Stimulated activated naive CD8-positive, alpha-beta T cell treated with anti-CD3 and anti-CD28 coated beads, Interleukin-15, amount 100 ng/mL, for 72 hours (primary cell): ENCODE results near the gene MYNN.
"Not testable (repeated sequence)": the region's sequence is repeated elsewhere in the genome, so short reads cannot be mapped to it uniquely, and the experiment has no call there.

Experiments used
- ATAC-seq: fragments of 150-1000 bp; cut with Tn5 transposase; 2 replicates; pipeline ENCODE4 v1.10.0; 2021; ENCODE audit warnings: mild to moderate bottlenecking, moderate library complexity
- DNase-seq, 2 donors: peaks; one replicate each; pipeline ENCODE4 v3.0.0; 2021 to 2022
- H3K27ac Mint-ChIP-seq, 2 donors: one replicate each; pipeline ENCODE4 v1.8.0; 2022; ENCODE audit warnings: mild to moderate bottlenecking in 2 of 2, mixed read lengths in 2 of 2, moderate library complexity in 2 of 2
- H3K27me3 Mint-ChIP-seq: one replicate; pipeline ENCODE4 v1.8.0; 2022; ENCODE audit warnings: mixed read lengths
- H3K4me1 Mint-ChIP-seq: one replicate; pipeline ENCODE4 v1.8.0; 2022; ENCODE audit warnings: mild to moderate bottlenecking, mixed read lengths
- H3K4me3 Mint-ChIP-seq, 2 donors: one replicate each; pipeline ENCODE4 v1.8.0; 2022; ENCODE audit warnings: mild to moderate bottlenecking in 2 of 2, mixed read lengths in 2 of 2, moderate library complexity in 1 of 2
- H3K9me3 Mint-ChIP-seq, 2 donors: one replicate each; pipeline ENCODE4 v1.8.0; 2022; ENCODE audit warnings: mixed read lengths in 2 of 2

Gene MYNN

DNA sequence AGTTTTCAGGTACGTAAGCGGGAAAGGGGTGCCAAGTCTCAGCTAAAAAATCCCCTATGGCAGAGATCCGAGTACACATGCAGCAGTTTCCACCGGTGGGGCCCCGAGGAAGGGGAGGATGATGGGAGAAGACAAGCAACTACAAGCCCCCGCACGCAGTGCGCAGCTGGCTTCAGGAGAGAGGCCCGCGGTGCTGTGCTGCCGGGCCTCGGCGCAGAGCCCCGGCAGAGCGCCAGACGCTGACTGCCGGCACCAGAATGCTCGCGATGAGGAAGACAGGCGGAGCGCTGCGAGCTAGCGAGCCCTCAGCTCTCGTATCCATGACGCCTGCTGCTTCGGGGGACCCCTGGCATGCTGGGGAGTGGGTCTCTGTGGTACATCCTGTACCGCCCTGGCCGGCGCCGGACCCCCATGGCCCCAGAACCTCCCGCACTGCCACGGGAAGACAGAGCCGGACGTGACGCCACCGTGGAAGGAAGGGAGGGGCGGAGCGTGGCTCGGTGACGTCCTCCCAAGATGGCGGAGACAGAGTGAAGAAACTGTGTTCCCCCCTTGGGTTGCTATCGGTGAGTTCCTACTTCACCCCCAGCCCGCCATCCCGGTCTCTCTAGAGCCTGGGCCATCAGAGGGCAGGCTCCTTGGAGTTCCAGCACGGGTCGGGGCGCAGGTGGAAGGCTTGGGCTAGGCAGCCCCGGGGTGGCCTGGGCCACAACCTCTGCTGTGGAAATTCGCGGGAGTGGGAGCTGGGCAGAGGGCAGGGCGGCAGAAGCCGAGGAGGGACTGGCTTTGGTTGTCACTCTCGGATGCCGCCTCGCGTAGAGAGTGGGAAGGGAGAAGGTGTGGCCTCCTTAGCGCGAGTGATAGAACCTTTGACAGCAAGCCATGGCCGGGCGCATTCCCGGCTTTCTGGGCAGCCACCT is at the start of gene MYNN:
MYNN (plus strand) TSS at position 500 of the 920 bp plus-strand sequence. CDS start 900 bp downstream, outside the sequence.
- H3K4me1 Mint-ChIP-seq: peaks cover 57% of the 10 kb centered on the region
- peak within 1 kb of the TSS; percentile 100 for H3K4me3 Mint-ChIP-seq
- H3K27ac Mint-ChIP-seq: peak within 1 kb of the TSS; percentile 99 to 100
- H3K27me3 Mint-ChIP-seq: no peaks in the 10 kb centered on the region
- DNase-seq: peak; percentile 91
- no peaks in the 10 kb centered on the region for H3K9me3 Mint-ChIP-seq
- ATAC-seq: peak; percentile 87

DNA sequence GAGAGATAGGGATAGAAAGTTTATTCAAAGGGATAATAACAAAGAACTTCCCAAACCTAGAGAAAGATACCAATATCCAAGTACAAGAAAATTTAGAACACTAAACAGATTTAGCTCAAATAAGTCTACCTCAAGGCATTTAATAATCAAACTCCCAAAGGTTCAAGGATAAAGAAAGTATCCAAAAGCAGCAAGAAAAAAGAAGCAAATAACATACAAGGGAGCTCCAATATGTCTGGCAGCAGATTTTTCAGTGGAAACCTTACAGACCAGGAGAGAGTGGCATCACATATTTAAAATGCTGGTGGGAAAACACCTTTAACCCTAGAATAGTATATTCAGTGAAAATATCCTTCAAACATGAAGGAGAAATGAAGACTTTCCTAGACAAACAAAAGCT is 41.3 kb upstream of the MYNN start:
- not testable (repeated sequence) for H3K27ac Mint-ChIP-seq, H3K4me3 Mint-ChIP-seq, H3K4me1 Mint-ChIP-seq, ATAC-seq, DNase-seq
- peaks cover 10 to 45% of the 10 kb centered on the region in 2 donors for H3K9me3 Mint-ChIP-seq
- peaks cover 46% of the 10 kb centered on the region for H3K27me3 Mint-ChIP-seq

DNA sequence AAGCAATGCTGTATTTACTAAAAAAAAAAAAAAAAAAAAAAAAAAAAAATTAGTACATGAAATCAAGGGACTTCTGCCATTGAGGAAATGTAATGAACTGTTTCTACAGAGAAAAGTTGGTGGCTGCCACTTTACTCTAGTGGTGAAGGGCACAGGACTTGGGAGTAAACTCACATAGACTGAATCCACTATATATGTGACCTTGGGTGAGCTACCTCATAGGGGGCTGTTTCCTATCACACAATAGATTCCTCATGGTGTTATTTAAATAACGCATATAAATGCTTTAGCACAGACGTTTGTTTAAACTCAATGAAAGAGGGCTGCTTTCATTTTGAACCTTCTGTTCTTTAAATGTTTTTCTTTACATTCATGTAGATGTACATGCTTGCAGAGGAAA is 34.1 kb upstream of the MYNN start:
- no peak for DNase-seq
- H3K9me3 Mint-ChIP-seq: peaks cover 16 to 18% of the 10 kb centered on the region in 2 donors
- H3K4me1 Mint-ChIP-seq: no peaks in the 10 kb centered on the region
- no peak overlapping the region for H3K4me3 Mint-ChIP-seq
- no peak overlapping the region for H3K27ac Mint-ChIP-seq
- ATAC-seq: no peak
- peaks cover 7% of the 10 kb centered on the region for H3K27me3 Mint-ChIP-seq

DNA sequence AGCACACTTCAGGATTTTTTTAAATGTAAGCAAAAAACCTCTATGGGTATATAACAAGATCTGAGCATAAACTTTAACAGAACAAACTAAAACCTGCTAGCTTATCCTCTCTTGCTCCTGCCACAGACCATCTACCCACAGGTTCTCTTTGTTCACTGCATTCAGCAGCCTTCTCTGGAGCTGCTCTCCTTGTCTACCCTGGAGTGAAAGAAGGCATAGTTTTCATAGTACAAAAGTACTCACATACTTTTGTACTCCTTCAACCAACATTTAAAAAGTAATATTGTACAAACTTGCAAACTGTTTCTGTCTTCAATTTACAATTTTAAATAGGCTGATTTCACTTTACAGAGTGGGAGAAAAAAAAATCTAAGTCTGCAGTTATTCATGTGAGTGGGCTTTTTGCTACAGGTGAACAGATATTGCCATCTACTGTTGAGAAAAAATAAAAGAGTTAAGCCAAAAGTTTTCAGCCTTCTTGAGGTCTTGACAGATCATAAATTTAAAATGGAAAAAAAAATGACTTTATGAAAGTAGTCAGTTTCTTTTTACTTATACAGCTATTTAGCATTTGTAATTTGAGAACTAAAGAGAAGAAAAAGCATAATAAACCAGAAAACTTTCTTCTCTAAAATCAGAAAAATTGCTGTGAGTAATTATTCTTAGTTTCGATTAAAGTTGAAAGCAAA is 28.7 kb upstream of the MYNN start:
- Mint-ChIP-seq H3K9me3 (no peaks in the 10 kb centered on the region), H3K4me1 (peaks cover 10% of the 10 kb centered on the region), H3K4me3 (no peak overlapping the region), H3K27ac (no peak overlapping the region), H3K27me3 (peaks cover 28% of the 10 kb centered on the region)
- ATAC-seq: no peak
- no peak for DNase-seq

DNA sequence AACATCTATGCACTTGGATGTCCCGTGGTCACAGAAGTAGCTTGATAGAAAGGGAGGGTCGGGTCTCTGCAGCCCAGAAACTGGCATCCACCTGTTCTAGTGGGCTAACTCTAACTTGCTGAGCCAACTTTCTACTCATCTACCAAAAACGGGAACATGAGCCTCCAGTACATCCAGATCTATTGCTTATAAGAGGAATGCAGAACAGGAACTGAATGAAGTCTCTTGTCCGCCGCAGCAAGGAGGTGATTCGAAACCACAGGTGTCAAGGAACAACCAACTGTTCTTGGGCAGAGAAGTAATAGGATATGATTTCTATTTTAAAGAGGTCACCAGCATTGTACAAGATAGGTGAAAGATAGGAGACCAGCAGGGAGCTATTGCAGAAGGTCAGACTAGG is 26.3 kb upstream of the MYNN start:
- Mint-ChIP-seq H3K4me1 (peaks cover 10% of the 10 kb centered on the region), H3K4me3 (no peak overlapping the region), H3K27me3 (peaks cover 27% of the 10 kb centered on the region), H3K27ac (no peak overlapping the region), H3K9me3 (no peaks in the 10 kb centered on the region)
- ATAC-seq (no peak), DNase-seq (no peak)

DNA sequence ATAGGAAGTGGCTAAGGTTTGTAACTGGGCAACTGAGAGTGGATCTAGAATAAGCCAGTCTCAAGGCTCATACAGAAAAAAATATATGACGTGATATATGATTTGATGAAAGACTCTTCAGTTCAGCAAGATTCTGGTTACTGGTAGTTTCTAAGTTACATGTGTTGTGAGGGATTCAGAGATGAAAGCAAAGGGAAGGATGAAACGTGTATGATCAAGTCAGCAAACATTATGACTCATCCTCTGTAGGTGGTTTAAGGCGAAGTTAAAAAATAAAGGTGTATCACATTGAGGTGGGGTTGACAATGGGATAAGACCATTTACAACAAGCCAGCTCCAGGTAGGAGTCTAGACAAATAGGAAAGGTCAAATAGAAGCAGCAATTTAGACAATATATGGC is 24.5 kb upstream of the MYNN start:
- Mint-ChIP-seq H3K9me3 (no peaks in the 10 kb centered on the region), H3K27ac (no peak overlapping the region), H3K4me3 (no peak overlapping the region), H3K4me1 (peaks cover 10% of the 10 kb centered on the region), H3K27me3 (peaks cover 30% of the 10 kb centered on the region)
- ATAC-seq (peak; percentile 81), DNase-seq (no peak)

DNA sequence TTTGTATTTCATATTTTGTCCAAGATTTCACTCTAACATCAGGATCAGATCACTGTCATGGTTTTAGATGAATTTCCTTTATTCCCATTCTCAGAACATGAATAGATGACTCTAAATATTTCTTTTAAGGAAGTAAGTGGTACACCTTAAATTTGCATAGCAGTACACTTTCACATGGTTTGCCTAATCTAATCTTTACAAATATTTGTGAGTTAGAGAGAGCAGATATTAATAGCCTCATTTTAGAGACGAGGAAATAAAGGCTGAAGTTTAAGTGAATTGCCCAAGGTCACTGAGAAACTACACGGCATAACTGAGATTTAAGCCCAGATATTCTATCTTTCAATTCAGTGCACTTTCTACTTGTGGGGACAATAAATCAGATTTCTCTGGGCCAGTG is 22.5 kb upstream of the MYNN start:
- H3K27ac Mint-ChIP-seq: no peak overlapping the region
- H3K27me3 Mint-ChIP-seq: peaks cover 30% of the 10 kb centered on the region
- peaks cover 10% of the 10 kb centered on the region for H3K4me1 Mint-ChIP-seq
- H3K9me3 Mint-ChIP-seq: no peaks in the 10 kb centered on the region
- DNase-seq (no peak), ATAC-seq (no peak)
- no peak overlapping the region for H3K4me3 Mint-ChIP-seq

DNA sequence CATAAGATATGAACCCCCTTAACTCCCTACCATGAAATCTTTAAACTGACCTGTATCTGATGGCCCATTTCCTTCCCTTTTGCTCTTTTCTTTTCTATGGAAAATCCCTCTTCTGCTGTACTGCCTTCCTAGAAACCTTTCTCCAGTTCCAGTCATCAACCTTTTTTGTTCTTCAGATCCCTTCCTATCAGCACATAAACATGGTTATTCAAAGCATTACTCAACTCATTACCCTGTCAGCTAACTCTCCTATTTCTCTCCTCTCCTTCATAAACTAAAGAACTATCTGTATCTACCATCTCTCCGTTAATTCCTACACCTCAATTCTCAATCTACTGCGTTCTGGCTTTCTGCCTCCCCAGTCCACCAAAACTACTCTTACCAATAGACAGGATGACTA is 21.3 kb upstream of the MYNN start:
- peaks cover 20% of the 10 kb centered on the region for H3K27me3 Mint-ChIP-seq
- H3K27ac Mint-ChIP-seq: no peak overlapping the region
- no peak overlapping the region for H3K4me3 Mint-ChIP-seq
- ATAC-seq (no peak), DNase-seq (no peak)
- peaks cover 10% of the 10 kb centered on the region for H3K4me1 Mint-ChIP-seq
- H3K9me3 Mint-ChIP-seq: peaks cover 4 to 7% of the 10 kb centered on the region in 2 donors

DNA sequence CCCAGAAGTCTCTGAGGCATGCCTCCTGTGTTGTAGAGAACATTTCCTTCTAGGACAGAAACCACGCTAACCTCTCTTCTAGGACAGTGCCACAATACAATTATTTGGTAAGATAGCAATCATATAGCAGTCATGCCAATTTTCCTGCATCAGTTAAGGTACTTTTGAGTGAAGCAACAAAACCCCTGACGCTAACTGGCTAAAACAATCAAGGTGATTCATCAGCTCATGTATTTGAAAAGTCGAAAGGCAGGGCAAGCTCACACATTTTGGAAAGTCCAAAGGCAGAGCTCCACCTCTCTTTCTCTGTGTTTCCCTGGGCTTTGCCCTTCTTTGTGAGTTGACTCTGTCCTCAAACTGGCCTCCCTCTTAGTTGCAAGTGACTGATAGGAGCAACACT is 18.5 kb upstream of the MYNN start:
- Mint-ChIP-seq H3K27me3 (peaks cover 8% of the 10 kb centered on the region), H3K4me1 (peaks cover 14% of the 10 kb centered on the region), H3K9me3 (peaks cover 6 to 9% of the 10 kb centered on the region in 2 donors), H3K27ac (no peak overlapping the region), H3K4me3 (no peak overlapping the region)
- no peak for DNase-seq
- ATAC-seq: no peak

DNA sequence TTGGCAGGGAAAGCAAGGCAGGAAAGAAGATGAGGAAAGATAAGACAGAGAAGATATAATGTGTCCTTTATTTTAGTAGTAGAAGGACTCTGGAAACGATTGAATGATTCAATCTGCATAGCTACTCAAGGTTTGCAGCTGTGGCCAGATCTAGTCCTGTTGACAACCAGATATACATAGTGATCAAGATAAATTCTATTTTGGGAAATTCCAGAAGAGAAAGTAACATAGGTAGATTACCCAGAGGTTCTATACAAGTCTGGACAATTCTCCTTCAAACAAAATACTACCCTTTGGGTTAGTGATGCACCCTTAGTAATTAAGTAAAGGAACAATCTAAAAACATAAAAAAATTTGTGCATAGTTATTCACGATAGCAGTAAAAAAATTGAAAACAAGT is 17.7 kb upstream of the MYNN start:
- Mint-ChIP-seq H3K4me1 (peaks cover 16% of the 10 kb centered on the region), H3K4me3 (no peak overlapping the region), H3K9me3 (peaks cover 6 to 9% of the 10 kb centered on the region in 2 donors), H3K27ac (no peak overlapping the region), H3K27me3 (peaks cover 8% of the 10 kb centered on the region)
- ATAC-seq (no peak), DNase-seq (no peak)

DNA sequence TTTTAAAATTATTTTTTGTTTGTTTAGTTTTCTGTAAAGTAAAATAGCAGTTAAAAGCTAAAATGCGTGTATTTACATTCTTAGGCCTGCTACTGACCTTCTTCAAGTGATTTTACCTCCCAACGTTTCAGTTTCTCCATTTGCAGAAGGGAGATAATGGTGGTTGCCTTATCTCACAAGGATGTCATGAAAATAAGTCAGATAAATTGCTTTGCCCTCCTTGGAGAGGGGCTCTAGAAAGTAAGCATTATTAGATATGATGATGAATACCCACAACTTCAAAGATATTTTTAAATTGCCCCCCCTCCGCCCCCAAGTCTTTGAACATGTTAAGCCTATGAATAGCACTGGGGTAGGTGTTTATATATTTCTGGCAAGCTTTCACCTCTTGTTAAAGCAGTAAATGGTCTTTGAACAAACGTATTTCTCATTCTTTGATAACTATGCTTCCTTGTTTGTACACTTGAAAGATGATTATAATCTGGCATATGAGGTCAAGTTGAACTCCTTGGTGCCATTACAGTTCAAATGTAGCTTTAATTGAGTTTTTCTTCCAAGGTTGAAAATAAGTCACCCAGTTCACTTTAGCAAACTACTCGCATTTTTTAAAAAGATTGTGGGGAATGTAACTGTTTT is 14.7 kb upstream of the MYNN start:
- Mint-ChIP-seq H3K4me1 (peaks cover 22% of the 10 kb centered on the region), H3K9me3 (peaks cover 6 to 9% of the 10 kb centered on the region in 2 donors), H3K4me3 (no peak overlapping the region), H3K27ac (no peak overlapping the region), H3K27me3 (no peaks in the 10 kb centered on the region)
- DNase-seq: no peak
- ATAC-seq: no peak

DNA sequence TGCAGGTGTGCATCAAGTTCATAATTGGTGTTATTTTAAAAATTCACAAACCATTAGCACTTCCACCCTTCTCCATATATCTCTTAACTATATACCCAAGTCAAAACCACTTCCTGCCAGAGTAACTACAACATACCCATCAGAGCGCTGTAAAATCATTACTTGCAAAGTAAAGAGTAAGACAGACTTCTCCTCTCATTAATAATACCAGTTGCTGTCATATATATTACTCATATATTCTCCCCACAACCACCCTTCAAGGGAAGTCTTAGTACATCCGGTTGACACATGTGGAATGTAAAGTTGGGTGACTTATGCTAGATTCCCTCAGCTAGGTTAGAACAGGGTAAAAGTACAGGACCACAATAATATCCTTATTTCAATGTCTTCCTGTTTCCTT is 13.9 kb upstream of the MYNN start:
- peaks cover 29% of the 10 kb centered on the region for H3K4me1 Mint-ChIP-seq
- H3K4me3 Mint-ChIP-seq: peak overlapping the region in 1 of 2 donors; percentile 9

DNA sequence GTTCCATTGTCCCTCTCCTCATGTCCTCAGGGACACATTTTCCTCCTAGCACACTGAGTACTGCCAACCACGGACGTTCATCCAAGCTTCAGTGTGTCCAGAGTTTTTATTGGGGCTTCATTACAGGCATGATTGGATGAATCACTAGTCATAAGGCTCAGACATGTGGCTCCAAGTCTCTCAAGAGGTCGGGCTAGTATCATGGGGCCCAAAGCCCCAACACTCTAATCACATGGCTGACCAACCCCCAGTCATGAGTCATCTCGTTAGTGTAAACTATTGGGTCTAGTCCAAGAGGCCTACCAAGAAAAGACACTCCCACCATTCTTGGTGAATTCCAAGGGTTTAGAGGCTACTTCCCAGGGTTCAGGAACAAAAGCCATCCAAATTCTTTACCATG is 12.7 kb upstream of the MYNN start:
- DNase-seq (no peak), ATAC-seq (no peak)
- Mint-ChIP-seq H3K4me3 (no peak overlapping the region), H3K4me1 (peaks cover 35% of the 10 kb centered on the region), H3K9me3 (peaks cover 6 to 9% of the 10 kb centered on the region in 2 donors), H3K27ac (no peak overlapping the region), H3K27me3 (no peaks in the 10 kb centered on the region)

More for the DNA sequence above, 13.9 kb upstream of the MYNN start:
- H3K27ac Mint-ChIP-seq: peak overlapping the region in 1 of 2 donors; percentile 88
- ATAC-seq (peak; percentile 96), DNase-seq (peak in 1 of 2 donors; percentile 20)
- H3K27me3 Mint-ChIP-seq: no peaks in the 10 kb centered on the region
- H3K9me3 Mint-ChIP-seq: peaks cover 6 to 9% of the 10 kb centered on the region in 2 donors

DNA sequence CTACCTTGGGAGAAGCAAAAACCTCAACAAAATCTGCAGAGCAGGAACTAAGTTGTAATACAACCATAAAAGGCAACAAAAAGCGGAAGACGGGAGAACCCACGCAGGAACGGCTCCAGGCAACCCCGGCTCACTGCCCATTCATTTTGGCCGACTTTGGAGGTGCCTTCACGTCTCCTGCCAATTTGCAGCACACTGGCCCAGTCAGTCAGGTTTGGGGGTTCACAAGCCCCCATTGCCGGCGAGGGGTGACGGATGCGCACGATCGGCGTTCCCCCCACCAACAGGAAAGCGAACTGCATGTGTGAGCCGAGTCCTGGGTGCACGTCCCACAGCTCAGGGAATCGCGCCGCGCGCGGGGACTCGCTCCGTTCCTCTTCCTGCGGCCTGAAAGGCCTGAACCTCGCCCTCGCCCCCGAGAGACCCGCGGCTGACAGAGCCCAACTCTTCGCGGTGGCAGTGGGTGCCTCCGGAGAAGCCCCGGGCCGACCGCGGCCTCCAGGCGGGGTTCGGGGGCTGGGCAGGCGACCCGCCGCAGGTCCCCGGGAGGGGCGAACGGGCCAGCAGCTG is 8.8 kb upstream of the MYNN start:
- DNase-seq (peak in 1 of 2 donors; percentile 71), ATAC-seq (peak; percentile 47)
- Mint-ChIP-seq H3K9me3 (no peaks in the 10 kb centered on the region), H3K4me1 (peaks cover 24% of the 10 kb centered on the region), H3K27ac (peak overlapping the region; percentile 97 to 98), H3K27me3 (no peaks in the 10 kb centered on the region), H3K4me3 (peak overlapping the region; percentile 91 to 92)

DNA sequence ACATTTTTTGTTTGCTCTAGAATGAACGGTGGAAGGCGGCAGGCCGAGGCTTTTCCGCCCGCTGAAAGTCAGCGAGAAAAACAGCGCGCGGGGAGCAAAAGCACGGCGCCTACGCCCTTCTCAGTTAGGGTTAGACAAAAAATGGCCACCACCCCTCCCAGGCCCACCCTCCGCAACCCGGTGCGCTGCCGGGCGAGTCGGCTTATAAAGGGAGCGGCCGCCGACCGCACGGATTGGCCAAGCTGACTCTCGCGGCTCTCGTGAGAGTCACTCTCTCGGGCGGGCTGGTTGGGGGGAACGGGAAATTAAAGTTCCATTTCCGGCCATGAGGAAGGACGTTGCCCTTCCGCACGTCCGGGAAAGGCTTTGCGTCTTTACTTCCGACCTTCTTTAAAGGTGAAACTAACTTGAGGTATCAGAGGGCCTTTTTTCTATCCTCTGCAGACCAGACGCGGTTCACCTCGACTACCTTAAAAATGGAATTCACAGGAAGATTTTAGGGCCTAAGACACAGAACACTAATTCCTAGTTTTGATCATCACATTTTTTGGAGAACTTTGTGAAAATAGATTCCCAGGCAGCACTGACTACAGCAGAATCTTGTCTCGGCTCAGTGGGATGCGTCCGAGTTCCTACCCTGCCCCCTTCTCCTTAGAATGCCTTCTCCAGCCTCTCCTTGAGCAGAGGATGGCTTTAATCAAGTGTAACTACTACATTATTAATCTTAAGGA is 8.1 kb upstream of the MYNN start, which contains the start of gene TERC:
TERC (minus strand) TSS at position 179 of the 731 bp plus-strand sequence.
- H3K9me3 Mint-ChIP-seq: no peaks in the 10 kb centered on the region
- H3K27me3 Mint-ChIP-seq: no peaks in the 10 kb centered on the region
- peak within 1 kb of the TSS; percentile 91 to 92 for H3K4me3 Mint-ChIP-seq
- peak within 1 kb of the TSS; percentile 97 to 98 for H3K27ac Mint-ChIP-seq
- ATAC-seq: peak; percentile 90
- H3K4me1 Mint-ChIP-seq: peaks cover 19% of the 10 kb centered on the region
- peak; percentile 92 to 96 for DNase-seq
